A549 (cell line): Measurements from ENCODE around the gene AKAP8.

ENCODE experiments used
- CBX2 ChIP-seq: fragments of 200-600 bp; sonication (generic); IDR thresholded peaks from 2 replicates; pipeline ENCODE4 v1.6.1; 2016; ENCODE audit warnings: low read depth, mild to moderate bottlenecking, borderline replicate concordance
- CHD2 ChIP-seq: fragments of 150-350 bp; IDR thresholded peaks from 2 replicates; pipeline ENCODE4 v1.6.1; 2014; ENCODE audit warnings: low read length; ENCODE audit not compliant: partially characterized antibody
- CTCF ChIP-seq: fragments of >200 bp; sonication (Bioruptor Twin); formaldehyde crosslinking; IDR thresholded peaks from 3 replicates; pipeline ENCODE4 v1.5.1; 2016
- EHMT2 ChIP-seq: fragments of 200-600 bp; sonication (generic); IDR thresholded peaks from 2 replicates; pipeline ENCODE4 v1.6.1; 2016; ENCODE audit warnings: antibody characterized with exemption, low read depth, mild to moderate bottlenecking, moderate library complexity
- EP300 ChIP-seq, 2 experiments: fragments of >200 bp; sonication (Bioruptor Twin); formaldehyde crosslinking; IDR thresholded peaks; 2 replicates in 1 of 2; 3 replicates in 1 of 2; pipeline ENCODE4 v1.6.1; 2016 to 2017
- FOSB ChIP-seq: fragments of 250-450 bp; sonication (Bioruptor Pico); IDR thresholded peaks from 2 replicates; pipeline ENCODE4 v1.5.0; 2020; ENCODE audit warnings: mild to moderate bottlenecking, moderate library complexity
- HEYL ChIP-seq: fragments of 250-450 bp; sonication (Bioruptor Pico); IDR thresholded peaks from 2 replicates; pipeline ENCODE4 v1.8.0; 2021; ENCODE audit warnings: mild to moderate bottlenecking, moderate library complexity
- JUNB ChIP-seq: fragments of >200 bp; sonication (Bioruptor Twin); formaldehyde crosslinking; IDR thresholded peaks from 2 replicates; pipeline ENCODE4 v1.6.1; 2016
- MAX ChIP-seq: IDR thresholded peaks from 2 replicates; pipeline ENCODE4 v1.6.1; 2012
- POLR2A ChIP-seq: IDR thresholded peaks from 2 replicates; pipeline ENCODE4 v1.6.1; 2012; ENCODE audit warnings: mild to moderate bottlenecking, low read length
- POLR2AphosphoS2 ChIP-seq: conservative IDR thresholded peaks from 2 replicates; pipeline ENCODE4 v1.6.1; 2012; ENCODE audit warnings: low read length, improper control_type of control experiment, inconsistent platforms
- RAD21 ChIP-seq, 2 experiments: fragments of >200 bp in 1 of 2; sonication (Bioruptor Twin) in 1 of 2; formaldehyde crosslinking in 1 of 2; IDR thresholded peaks in 1 of 2; conservative IDR thresholded peaks in 1 of 2; 2 replicates in 1 of 2; 3 replicates in 1 of 2; pipeline ENCODE4 v1.6.1; 2012 to 2018; ENCODE audit warnings: inconsistent platforms in 1 of 2

- TF ChIP-seq CBX2 (no peak), POLR2AphosphoS2 (no peak), EP300 (IDR thresholded peaks at IDR 0.05) (no peak), FOSB (CRISPR knock-in tag) (no peak), CTCF (no peak), JUNB (no peak), HEYL (no peak), EHMT2 (no peak), CHD2 (no peak), POLR2A (no peak), RAD21 (conservative IDR thresholded peaks at IDR 0.05 in 1 of 2, IDR thresholded peaks at IDR 0.05 in 1 of 2) (no peak), MAX (no peak)
Measured at GRCh38 chr19:15423130-15423529, 43.5 kb upstream of the AKAP8 start.
